Measurements from ENCODE around the gene CREBRF.

CREBRF gene

GRCh38 chr5:173158366-173158765 is 102.2 kb downstream of the CREBRF start:
- DNase-seq, result no peak

- no peak for DNase-seq
These were observed 103.1 kb downstream of the CREBRF start for GRCh38 chr5:173159256-173159655.

GRCh38 chr5:173161148-173161547 is 105.0 kb downstream of the CREBRF start:
- no peak for DNase-seq

- no peak for DNase-seq
These were observed 107.1 kb downstream of the CREBRF start for GRCh38 chr5:173163219-173163618.

GRCh38 chr5:173165177-173166016 is 109.2 kb downstream of the CREBRF start:
- DNase-seq, result no peak

- no peak for DNase-seq
These were observed 116.0 kb downstream of the CREBRF start for GRCh38 chr5:173172166-173172565.

- DNase-seq, result no peak
These were observed 119.4 kb downstream of the CREBRF start for GRCh38 chr5:173175523-173175922.

- no peak for DNase-seq
These were observed 122.3 kb downstream of the CREBRF start for GRCh38 chr5:173178369-173178910.

GRCh38 chr5:173180331-173180730 is 124.2 kb downstream of the CREBRF start:
- no peak for DNase-seq

- DNase-seq, result no peak
These were observed 131.0 kb downstream of the CREBRF start for GRCh38 chr5:173187054-173187743.

- no peak for DNase-seq
These were observed 132.1 kb downstream of the CREBRF start for GRCh38 chr5:173188280-173188679.

All from GDM1 (cell line).